ENCODE measurements around the gene LACC1. TPM values are rescaled to one million over a fixed set of nuclear protein-coding genes. Genes with fewer than 3 reads are reported as not detected.

The LACC1 gene
- polyA plus RNA-seq, 1 experiment: 11.7 TPM

DNA sequence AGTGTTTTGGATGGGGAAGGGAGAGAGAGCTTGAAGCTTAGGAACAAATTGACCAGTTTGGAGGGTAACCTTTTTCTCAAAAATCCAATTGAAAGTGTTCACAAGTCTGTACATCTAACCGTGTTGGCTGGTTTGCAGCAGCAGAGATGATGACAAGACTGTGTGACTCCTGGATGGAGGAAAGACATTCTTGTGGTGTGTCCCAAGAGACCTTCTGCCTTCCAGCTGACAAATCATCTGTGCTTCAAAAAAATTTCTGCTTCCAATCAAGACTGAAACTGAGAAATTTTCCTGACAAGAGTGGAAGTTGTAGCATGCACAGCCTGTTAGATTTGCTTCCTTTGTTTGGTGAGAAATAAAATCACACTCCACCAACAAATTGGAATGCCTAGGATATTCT lies 56.2 kb downstream of the LACC1 start:
- H3K4me3 ChIP-seq (ENCODE audit: low read depth, low read length): no peak overlapping the region
- H3K9me3 ChIP-seq (ENCODE audit: control insufficient read depth, insufficient read depth, low read length): no peaks in the 10 kb centered on the region
- peaks cover 20% of the 10 kb centered on the region for H3K27me3 ChIP-seq (ENCODE audit: control insufficient read depth, insufficient read depth, low read length)
- ChIA-PET POLR2A (no interaction called here), CTCF (interaction anchor here (0.6 to 0.9 kb wide), 2 partner anchors 28 to 1003 kb away, joined by 5 read pairs; no protein-coding TSS in a partner anchor)
- TF ChIP-seq, protein P1, sequence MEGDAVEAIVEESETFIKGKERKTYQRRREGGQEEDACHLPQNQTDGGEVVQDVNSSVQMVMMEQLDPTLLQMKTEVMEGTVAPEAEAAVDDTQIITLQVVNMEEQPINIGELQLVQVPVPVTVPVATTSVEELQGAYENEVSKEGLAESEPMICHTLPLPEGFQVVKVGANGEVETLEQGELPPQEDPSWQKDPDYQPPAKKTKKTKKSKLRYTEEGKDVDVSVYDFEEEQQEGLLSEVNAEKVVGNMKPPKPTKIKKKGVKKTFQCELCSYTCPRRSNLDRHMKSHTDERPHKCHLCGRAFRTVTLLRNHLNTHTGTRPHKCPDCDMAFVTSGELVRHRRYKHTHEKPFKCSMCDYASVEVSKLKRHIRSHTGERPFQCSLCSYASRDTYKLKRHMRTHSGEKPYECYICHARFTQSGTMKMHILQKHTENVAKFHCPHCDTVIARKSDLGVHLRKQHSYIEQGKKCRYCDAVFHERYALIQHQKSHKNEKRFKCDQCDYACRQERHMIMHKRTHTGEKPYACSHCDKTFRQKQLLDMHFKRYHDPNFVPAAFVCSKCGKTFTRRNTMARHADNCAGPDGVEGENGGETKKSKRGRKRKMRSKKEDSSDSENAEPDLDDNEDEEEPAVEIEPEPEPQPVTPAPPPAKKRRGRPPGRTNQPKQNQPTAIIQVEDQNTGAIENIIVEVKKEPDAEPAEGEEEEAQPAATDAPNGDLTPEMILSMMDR (IDR thresholded peaks at IDR 0.05; ENCODE audit: low read depth, low read length): no peak
- no peak for DNase-seq (ENCODE audit: low read depth, low spot score)
- no peak overlapping the region for H3K27ac ChIP-seq (ENCODE audit: low read depth, low read length)

DNA sequence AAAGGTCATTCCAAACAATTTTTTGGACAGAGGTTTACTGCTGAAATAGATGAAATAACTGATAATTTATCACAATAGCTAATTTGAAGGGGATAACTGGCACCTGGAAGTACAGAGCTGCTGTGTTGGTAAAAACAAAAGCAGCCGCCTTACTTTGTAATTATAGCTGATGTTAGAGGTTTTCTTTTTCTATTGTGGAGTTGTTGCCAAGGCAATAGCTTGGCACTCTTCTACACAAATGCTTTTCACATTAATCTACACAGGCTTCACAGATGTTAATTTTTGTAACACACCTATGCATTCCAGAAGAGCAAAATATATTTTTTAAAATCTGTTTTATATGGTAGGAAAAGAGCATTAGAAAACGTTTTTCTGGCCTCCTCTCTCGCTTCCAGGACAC lies 56.9 kb downstream of the LACC1 start:
- peaks cover 20% of the 10 kb centered on the region for H3K27me3 ChIP-seq (ENCODE audit: control insufficient read depth, insufficient read depth, low read length)
- TF ChIP-seq, protein P1 (IDR thresholded peaks at IDR 0.05; ENCODE audit: low read depth, low read length): no peak
- no peaks in the 10 kb centered on the region for H3K9me3 ChIP-seq (ENCODE audit: control insufficient read depth, insufficient read depth, low read length)
- no peak overlapping the region for H3K27ac ChIP-seq (ENCODE audit: low read depth, low read length)
- no peak overlapping the region for H3K4me3 ChIP-seq (ENCODE audit: low read depth, low read length)
- CTCF ChIA-PET: no interaction called here
- POLR2A ChIA-PET: no interaction called here
- no peak for DNase-seq (ENCODE audit: low read depth, low spot score)

GRCh38 chr13:43937839-43938238 lies 58.1 kb downstream of the LACC1 start:
- Histone ChIP-seq H3K4me3 (ENCODE audit: low read depth, low read length) (no peak overlapping the region), H3K27ac (ENCODE audit: low read depth, low read length) (no peak overlapping the region), H3K9me3 (ENCODE audit: control insufficient read depth, insufficient read depth, low read length) (no peaks in the 10 kb centered on the region), H3K27me3 (ENCODE audit: control insufficient read depth, insufficient read depth, low read length) (peaks cover 16% of the 10 kb centered on the region)
- DNase-seq (ENCODE audit: low read depth, low spot score): no peak
- TF ChIP-seq, protein P1 (IDR thresholded peaks at IDR 0.05; ENCODE audit: low read depth, low read length): no peak
- POLR2A ChIA-PET: no interaction called here
- CTCF ChIA-PET: no interaction called here

- ChIA-PET POLR2A (no interaction called here), CTCF (no interaction called here)
- Histone ChIP-seq H3K27ac (ENCODE audit: low read depth, low read length) (no peak overlapping the region), H3K9me3 (ENCODE audit: control insufficient read depth, insufficient read depth, low read length) (no peaks in the 10 kb centered on the region), H3K27me3 (ENCODE audit: control insufficient read depth, insufficient read depth, low read length) (peaks cover 16% of the 10 kb centered on the region), H3K4me3 (ENCODE audit: low read depth, low read length) (no peak overlapping the region)
- no peak for DNase-seq (ENCODE audit: low read depth, low spot score)
- TF ChIP-seq, protein P1 (IDR thresholded peaks at IDR 0.05; ENCODE audit: low read depth, low read length): no peak
Observed at GRCh38 chr13:43938449-43938848, 58.7 kb downstream of the LACC1 start.

- peaks cover 18% of the 10 kb centered on the region for H3K27me3 ChIP-seq (ENCODE audit: control insufficient read depth, insufficient read depth, low read length)
- TF ChIP-seq, protein P1 (IDR thresholded peaks at IDR 0.05; ENCODE audit: low read depth, low read length): no peak
- no peaks in the 10 kb centered on the region for H3K9me3 ChIP-seq (ENCODE audit: control insufficient read depth, insufficient read depth, low read length)
- no peak overlapping the region for H3K27ac ChIP-seq (ENCODE audit: low read depth, low read length)
- DNase-seq (ENCODE audit: low read depth, low spot score): no peak
- no peak overlapping the region for H3K4me3 ChIP-seq (ENCODE audit: low read depth, low read length)
- CTCF ChIA-PET: interaction anchor here (0.6 to 1.4 kb wide), 3 partner anchors 14 to 107 kb away, joined by 3 to 5 read pairs (median 5); no protein-coding TSS in a partner anchor
- POLR2A ChIA-PET: no interaction called here
Observed at GRCh38 chr13:43939086-43939485, 59.4 kb downstream of the LACC1 start.
